Central memory CD8-positive, alpha-beta T cell (primary cell): ENCODE results near the gene RAD51B.

Source experiments
- ATAC-seq: fragments of 150-1000 bp; cut with Tn5 transposase; replicated peaks from 2 replicates; pipeline ENCODE4 v1.10.0; 2022; ENCODE audit warnings: mild to moderate bottlenecking, moderate FRiP score, moderate number of reproducible peaks; ENCODE audit not compliant: poor library complexity, severe bottlenecking; ENCODE audit errors: extremely low read depth
- DNase-seq, 2 donors: peaks; one replicate each; pipeline ENCODE4 v3.0.0; 2021; ENCODE audit warnings: low spot score in 2 of 2
- H3K27ac Mint-ChIP-seq: one replicate; pipeline ENCODE4 v1.8.0; 2022; ENCODE audit warnings: low read depth, mild to moderate bottlenecking, moderate library complexity, mixed read lengths
- H3K27me3 Mint-ChIP-seq: one replicate; pipeline ENCODE4 v1.8.0; 2022; ENCODE audit warnings: mixed read lengths
- H3K36me3 Mint-ChIP-seq: one replicate; pipeline ENCODE4 v1.8.0; 2022; ENCODE audit warnings: mild to moderate bottlenecking, moderate library complexity, mixed read lengths; ENCODE audit not compliant: insufficient read depth
- H3K4me1 Mint-ChIP-seq: one replicate; pipeline ENCODE4 v1.8.0; 2022; ENCODE audit warnings: mixed read lengths
- H3K4me3 Mint-ChIP-seq: one replicate; pipeline ENCODE4 v1.8.0; 2022; ENCODE audit warnings: mild to moderate bottlenecking, moderate library complexity, mixed read lengths
- H3K9me3 Mint-ChIP-seq: one replicate; pipeline ENCODE4 v1.8.0; 2022; ENCODE audit warnings: mixed read lengths

The RAD51B gene

GRCh38 chr14:68679746-68680467 lies 860.3 kb downstream of the RAD51B start:
- H3K27ac Mint-ChIP-seq, result no peak overlapping the region
- peaks cover 4% of the 10 kb centered on the region for H3K36me3 Mint-ChIP-seq
- no peaks in the 10 kb centered on the region for H3K27me3 Mint-ChIP-seq
- no peaks in the 10 kb centered on the region for H3K9me3 Mint-ChIP-seq
- H3K4me3 Mint-ChIP-seq, result no peak overlapping the region
- no peak for ATAC-seq
- H3K4me1 Mint-ChIP-seq, result peaks cover 37% of the 10 kb centered on the region
- no peak for DNase-seq

DNA sequence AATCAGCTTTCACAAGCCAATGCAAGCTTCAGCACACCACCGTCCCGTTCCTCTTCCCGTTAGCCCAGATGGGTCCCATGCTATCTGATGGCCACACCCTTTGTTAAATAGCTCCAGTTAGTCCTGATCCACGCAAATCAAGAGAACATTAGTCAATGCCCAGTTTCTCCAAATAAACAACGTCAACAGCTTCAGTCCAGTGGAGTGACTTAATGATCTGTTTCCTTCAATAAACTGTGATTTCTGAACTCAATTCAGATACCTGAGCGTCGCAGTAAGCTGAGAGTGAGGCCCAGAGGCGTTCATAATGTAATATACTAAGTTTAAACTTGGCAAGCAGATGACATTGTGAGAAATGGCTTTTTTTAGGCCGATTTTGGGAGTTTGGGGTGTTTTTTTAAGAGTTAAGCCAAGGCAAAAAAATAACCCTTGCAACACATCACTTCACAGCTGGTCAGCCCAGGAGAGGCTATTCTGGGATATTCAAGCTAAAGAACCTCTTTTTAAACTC lies 861.0 kb downstream of the RAD51B start:
- H3K4me1 Mint-ChIP-seq, result peaks cover 44% of the 10 kb centered on the region
- DNase-seq (no peak), ATAC-seq (no peak)
- H3K27me3 Mint-ChIP-seq, result no peaks in the 10 kb centered on the region
- peak overlapping the region; percentile 61 for H3K27ac Mint-ChIP-seq
- H3K9me3 Mint-ChIP-seq, result no peaks in the 10 kb centered on the region
- H3K4me3 Mint-ChIP-seq, result no peak overlapping the region
- H3K36me3 Mint-ChIP-seq, result peaks cover 8% of the 10 kb centered on the region

DNA sequence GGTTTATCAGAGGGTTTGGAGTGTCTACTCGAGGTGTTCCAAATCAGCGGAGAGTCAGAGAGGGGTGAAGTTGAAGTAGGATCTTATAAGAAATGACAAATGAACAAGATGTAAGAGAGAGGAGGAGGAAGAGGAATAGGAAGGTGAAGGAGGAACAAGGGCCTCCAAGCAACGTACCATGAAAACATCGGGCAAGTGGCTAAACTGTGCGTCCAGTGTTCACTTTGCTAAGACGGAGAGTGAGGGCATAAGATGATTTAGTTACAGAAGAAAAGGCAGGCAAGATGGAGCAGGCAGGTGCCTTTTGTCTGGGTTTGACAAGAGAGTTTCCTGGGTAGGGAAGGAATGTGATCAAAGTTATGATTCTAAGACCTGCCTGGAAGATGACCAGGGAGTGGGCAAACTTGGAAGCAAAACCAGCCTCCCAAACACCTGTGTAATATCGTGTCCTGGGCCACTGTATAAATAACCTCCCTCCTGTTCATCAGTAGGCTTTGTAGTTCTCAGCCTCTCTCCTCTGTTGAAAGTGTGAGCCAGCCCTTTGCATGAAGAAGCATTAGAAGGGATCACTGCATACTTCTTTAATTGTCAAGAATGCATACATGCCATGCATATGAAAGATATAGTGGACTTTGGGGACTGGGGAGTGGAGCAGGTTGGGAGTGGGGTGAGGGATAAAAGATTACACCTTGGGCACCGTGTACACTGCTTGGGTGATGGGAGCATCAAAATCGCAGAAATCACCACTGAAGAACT lies 861.9 kb downstream of the RAD51B start:
- Mint-ChIP-seq H3K9me3 (no peaks in the 10 kb centered on the region), H3K27ac (peak overlapping the region; percentile 61), H3K36me3 (peaks cover 10% of the 10 kb centered on the region), H3K27me3 (no peaks in the 10 kb centered on the region), H3K4me1 (peaks cover 50% of the 10 kb centered on the region), H3K4me3 (no peak overlapping the region)
- DNase-seq (no peak), ATAC-seq (no peak)

GRCh38 chr14:68682166-68683103 lies 862.9 kb downstream of the RAD51B start:
- DNase-seq (no peak), ATAC-seq (no peak)
- Mint-ChIP-seq H3K27ac (peak overlapping the region; percentile 84), H3K36me3 (peaks cover 10% of the 10 kb centered on the region), H3K4me3 (peak overlapping the region; percentile 56), H3K9me3 (no peaks in the 10 kb centered on the region), H3K27me3 (no peaks in the 10 kb centered on the region), H3K4me1 (peaks cover 50% of the 10 kb centered on the region)

DNA sequence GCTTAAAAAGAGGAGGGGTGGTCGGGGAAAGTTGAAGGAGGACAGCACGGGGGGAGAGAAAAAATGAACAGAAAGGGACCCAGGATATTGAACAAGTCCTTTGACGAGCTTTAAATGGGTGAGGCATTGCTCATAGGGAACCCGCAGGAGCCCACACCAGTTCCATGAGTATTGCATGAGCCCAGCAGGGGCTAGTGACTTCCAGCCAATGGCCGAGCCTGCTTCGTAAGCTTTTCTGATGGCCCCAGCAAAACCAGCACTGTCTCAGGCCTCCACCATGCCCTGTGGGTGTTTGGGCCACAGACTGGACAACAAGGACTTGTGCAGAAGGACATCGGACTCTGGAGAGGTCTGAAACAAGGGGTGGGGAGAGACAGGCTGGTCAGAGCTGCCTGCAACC lies 863.7 kb downstream of the RAD51B start:
- no peaks in the 10 kb centered on the region for H3K9me3 Mint-ChIP-seq
- DNase-seq, result no peak
- H3K27me3 Mint-ChIP-seq, result no peaks in the 10 kb centered on the region
- peaks cover 50% of the 10 kb centered on the region for H3K4me1 Mint-ChIP-seq
- peak overlapping the region; percentile 84 for H3K27ac Mint-ChIP-seq
- peak overlapping the region; percentile 56 for H3K4me3 Mint-ChIP-seq
- H3K36me3 Mint-ChIP-seq, result peaks cover 12% of the 10 kb centered on the region
- no peak for ATAC-seq

DNA sequence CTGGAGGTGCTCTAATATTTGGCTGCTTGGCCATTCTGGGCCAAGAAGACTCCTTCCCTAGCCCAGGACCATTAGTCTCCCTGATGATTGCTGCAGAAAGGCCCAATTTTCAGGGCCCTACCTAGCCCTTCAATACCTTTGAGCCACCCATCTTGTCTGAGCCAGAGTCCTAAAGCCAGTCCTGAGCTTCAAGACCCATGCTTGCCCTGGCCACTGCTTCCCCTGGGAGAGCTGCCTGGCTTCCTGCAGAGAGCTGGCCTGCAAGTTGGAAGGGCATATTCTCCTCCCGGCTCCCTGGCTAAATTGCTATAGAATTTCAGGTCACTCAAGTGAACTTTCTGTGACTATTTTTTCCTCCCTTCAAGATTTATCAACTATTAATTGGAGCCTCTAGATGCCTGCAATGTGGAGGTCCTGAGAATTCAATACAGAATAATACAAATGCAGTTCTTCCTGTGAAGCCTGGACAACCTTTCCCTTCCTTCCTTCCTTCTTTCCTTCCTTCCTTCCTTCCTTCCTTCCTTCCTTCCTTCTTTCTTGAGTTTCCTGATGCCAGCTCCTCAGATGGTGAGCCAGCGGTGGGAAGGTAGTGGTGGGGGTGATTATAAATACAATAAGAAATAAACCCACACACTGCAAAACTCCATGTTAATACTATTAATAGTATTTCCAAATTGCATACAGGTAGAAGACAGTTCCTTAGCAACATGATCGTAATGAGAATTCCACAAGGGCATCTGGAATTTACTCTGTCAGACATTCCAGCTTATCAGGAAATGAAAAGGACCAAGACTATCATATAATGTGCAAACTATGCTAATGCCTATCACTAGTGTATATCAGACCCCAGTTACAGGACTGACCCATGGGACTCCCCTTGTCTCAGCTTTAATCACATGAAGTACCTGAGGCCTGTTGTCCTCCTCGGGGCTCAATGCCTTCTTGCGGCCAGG lies 865.2 kb downstream of the RAD51B start:
- H3K27ac Mint-ChIP-seq, result peak overlapping the region; percentile 90
- DNase-seq, result no peak
- peak overlapping the region; percentile 51 for H3K4me3 Mint-ChIP-seq
- no peaks in the 10 kb centered on the region for H3K27me3 Mint-ChIP-seq
- no peak for ATAC-seq
- no peaks in the 10 kb centered on the region for H3K9me3 Mint-ChIP-seq
- H3K4me1 Mint-ChIP-seq, result peaks cover 59% of the 10 kb centered on the region
- H3K36me3 Mint-ChIP-seq, result peaks cover 10% of the 10 kb centered on the region

DNA sequence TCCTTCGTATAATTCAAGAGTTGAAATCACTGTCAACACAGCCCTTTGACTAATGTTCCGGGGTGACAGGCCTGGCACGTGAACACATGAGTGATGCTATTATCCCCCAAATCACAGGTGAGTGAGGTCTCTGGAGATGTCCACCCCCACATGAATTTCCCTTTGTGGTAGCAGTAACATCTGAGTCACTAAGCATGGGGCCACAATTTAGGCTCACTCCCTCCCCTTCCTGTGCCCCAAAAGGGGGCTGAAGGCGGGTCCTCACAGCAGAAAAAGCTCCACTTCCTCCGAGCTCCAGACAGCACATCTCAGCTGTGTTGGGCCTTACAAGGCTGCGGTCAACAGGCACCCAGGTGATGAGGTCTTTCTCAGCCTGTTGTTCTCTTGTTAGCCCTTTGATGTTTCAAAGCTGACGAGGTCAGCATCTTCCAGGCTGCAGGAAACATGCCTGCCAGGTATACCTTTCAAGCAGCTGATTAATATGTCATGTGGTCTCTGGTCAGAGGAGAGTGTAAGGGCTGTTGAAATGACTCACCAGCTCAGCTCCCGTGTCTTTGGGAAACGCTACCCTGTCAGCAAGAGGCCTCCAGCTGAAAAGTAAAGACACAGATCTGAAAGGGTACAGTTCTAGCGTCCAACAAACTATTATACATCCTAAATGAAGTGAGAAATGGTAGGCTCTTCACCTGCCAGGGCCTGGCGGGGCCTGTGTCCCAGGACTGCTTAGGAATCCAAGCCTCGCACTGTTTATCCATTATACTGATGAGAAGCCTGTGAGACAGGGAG lies 866.0 kb downstream of the RAD51B start:
- Mint-ChIP-seq H3K27ac (peak overlapping the region; percentile 90), H3K9me3 (no peaks in the 10 kb centered on the region), H3K4me3 (peak overlapping the region; percentile 51), H3K4me1 (peaks cover 59% of the 10 kb centered on the region), H3K36me3 (peaks cover 10% of the 10 kb centered on the region), H3K27me3 (no peaks in the 10 kb centered on the region)
- DNase-seq (peak; percentile 55 to 77), ATAC-seq (peak; percentile 88)

GRCh38 chr14:68686205-68686465 lies 866.6 kb downstream of the RAD51B start:
- no peak overlapping the region for H3K4me3 Mint-ChIP-seq
- H3K9me3 Mint-ChIP-seq, result no peaks in the 10 kb centered on the region
- H3K36me3 Mint-ChIP-seq, result peaks cover 10% of the 10 kb centered on the region
- ATAC-seq, result no peak
- no peaks in the 10 kb centered on the region for H3K27me3 Mint-ChIP-seq
- DNase-seq, result no peak
- H3K27ac Mint-ChIP-seq, result peak overlapping the region; percentile 90
- H3K4me1 Mint-ChIP-seq, result peaks cover 56% of the 10 kb centered on the region

DNA sequence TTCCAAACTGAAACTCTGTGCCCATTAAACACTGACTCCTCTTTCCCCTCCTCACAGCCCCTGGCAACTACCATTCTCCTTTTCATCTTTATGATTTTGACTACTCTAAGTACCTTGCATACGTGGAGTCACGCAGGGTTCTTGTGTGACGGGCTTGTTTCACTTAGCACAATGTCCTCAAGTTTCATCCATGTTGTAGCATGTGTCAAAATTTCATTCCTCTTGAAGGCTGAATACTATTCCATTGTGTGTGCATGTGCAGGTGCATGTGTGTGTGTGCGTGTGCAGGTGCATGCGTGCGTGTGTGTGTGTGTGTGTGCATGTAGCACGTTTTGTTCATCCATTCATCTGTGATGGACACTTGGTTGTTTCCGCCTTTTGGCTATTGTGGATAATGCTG lies 867.1 kb downstream of the RAD51B start:
- Mint-ChIP-seq H3K4me3 (no peak overlapping the region), H3K27ac (peak overlapping the region; percentile 90), H3K9me3 (no peaks in the 10 kb centered on the region), H3K4me1 (peaks cover 51% of the 10 kb centered on the region), H3K27me3 (no peaks in the 10 kb centered on the region), H3K36me3 (peaks cover 10% of the 10 kb centered on the region)
- no peak for ATAC-seq
- no peak for DNase-seq

GRCh38 chr14:68687746-68688145 lies 868.2 kb downstream of the RAD51B start:
- H3K9me3 Mint-ChIP-seq, result no peaks in the 10 kb centered on the region
- H3K27ac Mint-ChIP-seq, result peak overlapping the region; percentile 46
- H3K27me3 Mint-ChIP-seq, result no peaks in the 10 kb centered on the region
- no peak overlapping the region for H3K4me3 Mint-ChIP-seq
- DNase-seq (no peak), ATAC-seq (no peak)
- H3K36me3 Mint-ChIP-seq, result peaks cover 10% of the 10 kb centered on the region
- H3K4me1 Mint-ChIP-seq, result peaks cover 44% of the 10 kb centered on the region

DNA sequence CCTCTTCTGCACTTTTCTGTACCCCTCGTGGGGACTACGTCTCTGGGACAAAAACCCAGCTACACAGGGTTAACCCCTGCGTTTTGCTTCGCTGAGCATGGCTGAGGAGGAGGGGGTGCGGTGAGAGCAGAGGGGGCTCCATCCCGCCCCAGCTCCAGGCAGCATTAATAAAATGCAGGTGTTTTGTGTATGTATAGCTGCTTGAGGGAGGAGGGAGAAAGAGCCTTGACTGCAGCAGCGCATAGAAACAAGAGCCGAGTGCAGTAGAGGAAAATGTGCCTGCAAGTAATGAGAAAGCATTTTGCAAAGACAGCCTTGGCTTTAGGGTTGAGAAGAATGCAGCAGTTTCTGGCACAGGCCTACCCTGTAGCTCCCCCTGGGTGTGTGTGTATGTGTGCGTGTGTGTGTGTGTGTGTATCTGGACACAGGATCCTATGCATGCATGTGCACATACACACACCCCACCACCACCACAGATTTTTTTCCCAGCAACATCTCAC lies 869.3 kb downstream of the RAD51B start:
- no peaks in the 10 kb centered on the region for H3K27me3 Mint-ChIP-seq
- no peaks in the 10 kb centered on the region for H3K9me3 Mint-ChIP-seq
- no peak for ATAC-seq
- no peak overlapping the region for H3K4me3 Mint-ChIP-seq
- H3K27ac Mint-ChIP-seq, result no peak overlapping the region
- H3K4me1 Mint-ChIP-seq, result peaks cover 32% of the 10 kb centered on the region
- peaks cover 10% of the 10 kb centered on the region for H3K36me3 Mint-ChIP-seq
- DNase-seq, result no peak
